Body of pancreas (tissue), 4 donors: ENCODE results near the gene AUH.

Experiments
- CTCF ChIP-seq, 7 experiments: fragments of 450-650 bp in 4 of 7; fragments of 200-600 bp in 3 of 7; sonication (generic) in 3 of 7; IDR thresholded peaks; one replicate each; pipeline ENCODE4 v1.5.1; 2016 to 2019; ENCODE audit warnings: antibody characterized with exemption in 7 of 7
- POLR2A ChIP-seq, 3 donors: fragments of 450-650 bp; IDR thresholded peaks; one replicate each; pipeline ENCODE4 v1.6.1; 2016; ENCODE audit warnings: antibody characterized with exemption in 3 of 3, mild to moderate bottlenecking in 2 of 3

- TF ChIP-seq CTCF (IDR thresholded peaks at IDR 0.05) (no peak), POLR2A (IDR thresholded peaks at IDR 0.05) (no peak)
Observed at GRCh38 chr9:91303741-91304415, 57.8 kb downstream of the AUH start.
